NCI-H2227 (cell line): ENCODE results near the gene AGBL3.

Experiments used
- DNase-seq: peaks from one replicate; lab custom pipeline; 2025; ENCODE audit not compliant: unreplicated experiment; lab: John Stamatoyannopoulos, UW

The AGBL3 gene

GRCh38 chr7:134986363-134987251, at the start of gene AGBL3:
Gene AGBL3 (plus strand): TSS chr7:134986508. CDS start chr7:134987934, 1,426 bp downstream.
- DNase-seq: peak; percentile 99

DNA sequence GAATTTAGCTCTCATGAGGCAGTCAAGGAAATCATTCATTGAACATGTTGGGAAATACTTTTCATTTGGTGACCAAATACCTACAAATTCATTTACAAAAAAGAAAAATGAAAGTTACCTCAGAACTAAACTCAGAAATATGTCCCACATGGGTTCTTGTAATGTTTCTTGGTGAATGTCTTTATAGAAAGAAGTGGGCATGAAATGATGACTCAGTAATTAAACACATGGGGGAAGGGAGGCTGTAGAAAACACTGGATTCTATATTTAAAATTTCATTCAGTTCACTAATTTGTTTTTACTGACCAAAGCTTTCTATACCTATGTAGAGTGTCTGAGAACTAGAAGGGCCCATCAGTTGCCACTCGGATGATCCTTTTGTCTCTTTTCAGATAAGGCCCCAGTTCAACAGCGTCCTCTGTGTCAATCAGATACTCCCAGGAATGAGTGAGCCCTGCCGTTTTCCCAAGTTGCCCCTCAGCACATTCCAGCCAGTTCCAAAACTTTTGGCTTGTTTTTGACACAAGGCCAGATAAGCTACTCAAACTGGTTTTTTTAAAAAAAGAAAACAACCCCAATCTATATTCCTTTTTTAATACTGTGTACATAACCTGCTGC, 49.3 kb upstream of the AGBL3 start:
- DNase-seq: no peak

- no peak for DNase-seq
Observed at GRCh38 chr7:134938141-134938540, 48.2 kb upstream of the AGBL3 start.

- DNase-seq: no peak
Observed at GRCh38 chr7:134939136-134939535, 47.2 kb upstream of the AGBL3 start.

GRCh38 chr7:134940729-134941128, 45.6 kb upstream of the AGBL3 start:
- no peak for DNase-seq

- DNase-seq: no peak
Observed at GRCh38 chr7:134941185-134941900, 45.0 kb upstream of the AGBL3 start.

DNA sequence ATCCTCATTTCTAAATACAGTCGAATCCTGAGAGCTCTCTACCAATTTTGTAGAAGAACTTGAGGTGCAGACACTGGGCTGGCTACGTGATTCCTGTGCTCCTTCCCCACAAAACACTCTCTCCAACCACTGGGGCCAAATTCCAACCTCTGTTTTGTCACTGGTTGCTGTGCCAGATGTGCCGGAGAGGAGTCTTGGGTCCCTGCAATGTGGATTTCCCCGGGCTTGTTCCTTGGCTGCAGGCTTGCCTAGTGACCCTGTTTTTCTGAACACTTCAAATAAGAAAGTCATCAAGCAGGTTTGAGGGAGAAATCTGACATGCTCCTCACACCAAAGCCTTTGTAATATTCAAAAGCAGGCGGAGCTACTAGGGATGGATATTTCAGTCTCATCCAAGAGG, 44.4 kb upstream of the AGBL3 start:
- DNase-seq: no peak

- no peak for DNase-seq
Observed at GRCh38 chr7:134942690-134943466, 43.4 kb upstream of the AGBL3 start.

DNA sequence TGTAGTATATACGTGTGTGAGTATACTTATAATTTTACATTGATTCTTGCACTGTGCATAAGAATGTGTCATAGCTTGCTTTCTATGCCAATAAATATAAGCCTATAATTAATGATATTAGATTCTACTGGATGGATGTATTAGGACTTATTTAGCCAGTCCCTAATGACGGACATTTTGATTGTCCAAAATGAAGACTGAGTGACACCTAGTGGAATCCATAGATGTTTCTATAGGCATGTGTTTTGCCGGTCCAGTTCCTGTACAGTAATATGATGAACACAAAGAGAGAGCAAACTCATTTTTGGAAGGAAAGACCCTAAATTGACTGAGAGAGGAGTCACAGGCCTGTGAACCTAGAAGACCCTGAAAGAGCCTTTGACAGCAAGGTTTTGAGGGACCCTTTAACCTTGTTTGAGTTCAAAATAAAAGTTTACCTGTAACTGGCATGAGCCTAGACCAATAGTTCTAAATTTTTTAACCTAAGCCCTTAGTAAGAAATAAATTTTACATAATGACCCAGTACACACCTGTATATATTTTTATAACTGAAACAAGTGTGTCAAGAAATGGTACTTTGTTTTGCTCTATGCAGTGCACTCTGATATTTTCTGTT, 42.4 kb upstream of the AGBL3 start:
- DNase-seq: peak; percentile 39

DNA sequence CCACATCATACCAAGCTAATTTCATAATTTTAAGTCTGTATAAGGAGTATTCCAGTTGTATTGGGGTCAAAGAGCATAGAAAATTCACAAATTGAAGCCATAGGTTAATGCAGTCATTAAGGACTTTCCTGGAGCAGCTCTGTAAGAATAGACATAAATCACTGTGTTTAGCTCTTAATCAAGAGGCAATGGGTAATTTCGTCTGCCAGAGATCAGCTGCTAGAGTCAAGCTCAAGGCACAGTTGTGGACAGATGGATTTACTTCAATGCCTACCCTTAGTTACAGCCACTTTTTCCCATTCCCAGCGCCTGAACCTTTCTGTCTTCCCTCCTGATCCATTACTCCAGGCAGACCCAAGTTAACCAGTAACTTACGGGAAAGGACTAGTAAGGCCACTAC, 40.6 kb upstream of the AGBL3 start:
- DNase-seq: peak; percentile 40

DNA sequence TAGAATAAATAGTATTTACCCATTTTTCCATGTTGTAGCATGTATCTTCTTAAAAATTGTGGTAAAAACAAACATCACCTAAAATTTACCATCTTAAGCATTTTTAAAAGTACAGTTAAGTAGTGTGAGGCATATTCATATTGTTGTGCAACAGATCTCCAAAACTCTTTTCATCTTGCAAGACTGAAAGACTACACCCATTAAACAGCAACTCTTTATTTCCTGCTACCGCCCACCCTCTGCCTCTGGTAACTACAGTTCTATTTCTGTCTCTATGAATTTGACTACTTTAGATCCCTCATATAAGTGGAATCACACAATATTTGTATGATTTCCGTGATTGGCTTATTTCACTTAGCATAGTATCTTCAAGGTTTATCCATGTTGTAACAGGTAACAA, 40.0 kb upstream of the AGBL3 start:
- DNase-seq: no peak

- DNase-seq: no peak
Observed at GRCh38 chr7:134947329-134947728, 39.0 kb upstream of the AGBL3 start.

- no peak for DNase-seq
Observed at GRCh38 chr7:134947831-134948230, 38.5 kb upstream of the AGBL3 start.

GRCh38 chr7:134948246-134948645, 38.1 kb upstream of the AGBL3 start:
- no peak for DNase-seq

DNA sequence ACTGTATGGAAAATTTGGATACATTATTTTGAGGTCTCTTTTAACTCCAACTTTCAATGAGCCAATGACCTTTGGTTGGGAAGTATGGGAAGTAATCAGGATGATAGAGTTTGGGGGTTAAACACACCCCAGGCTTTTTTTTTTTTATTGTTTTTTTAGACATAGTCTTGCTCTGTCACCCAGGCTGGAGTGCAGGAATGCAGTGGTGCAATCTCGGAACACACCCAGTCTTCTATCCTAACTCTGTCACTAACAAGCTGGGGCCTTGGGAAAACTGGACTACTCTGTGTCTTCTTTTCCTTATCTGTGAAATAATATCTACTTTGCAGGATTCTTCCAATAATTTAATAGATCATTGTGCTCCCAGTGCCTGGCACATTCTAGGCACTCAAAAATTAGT, 37.6 kb upstream of the AGBL3 start:
- DNase-seq: no peak

- DNase-seq: no peak
Observed at GRCh38 chr7:134949171-134949570, 37.1 kb upstream of the AGBL3 start.

GRCh38 chr7:134954197-134955082, 31.9 kb upstream of the AGBL3 start:
- DNase-seq: peak; percentile 49

- DNase-seq: no peak
Observed at GRCh38 chr7:134957005-134957404, 29.3 kb upstream of the AGBL3 start.

- no peak for DNase-seq
Observed at GRCh38 chr7:134959810-134960209, 26.5 kb upstream of the AGBL3 start.
